Activated naive CD4-positive, alpha-beta T cell treated with anti-CD3 and anti-CD28 coated beads, Interleukin-2, amount 50 U/mL, for 24 hours (primary cell): ENCODE data around the gene CCR9.

ENCODE experiments used
- H3K27ac Mint-ChIP-seq: one replicate; pipeline ENCODE4 v1.8.0; 2021; ENCODE audit warnings: mild to moderate bottlenecking, mixed read lengths
- H3K27me3 Mint-ChIP-seq: one replicate; pipeline ENCODE4 v1.8.0; 2021; ENCODE audit warnings: mixed read lengths
- H3K36me3 Mint-ChIP-seq: one replicate; pipeline ENCODE4 v1.8.0; 2021; ENCODE audit warnings: mixed read lengths
- H3K4me1 Mint-ChIP-seq: one replicate; pipeline ENCODE4 v1.8.0; 2021; ENCODE audit warnings: mixed read lengths
- H3K4me3 Mint-ChIP-seq: one replicate; pipeline ENCODE4 v1.8.0; 2021; ENCODE audit warnings: mild to moderate bottlenecking, mixed read lengths
- H3K9me3 Mint-ChIP-seq: one replicate; pipeline ENCODE4 v1.8.0; 2021; ENCODE audit warnings: mixed read lengths

The CCR9 gene

GRCh38 chr3:45865563-45865962, 20.8 kb upstream of the CCR9 start:
- Mint-ChIP-seq H3K4me1 (peaks cover 45% of the 10 kb centered on the region), H3K27me3 (peaks cover 1% of the 10 kb centered on the region), H3K36me3 (peaks cover 7% of the 10 kb centered on the region), H3K4me3 (no peak overlapping the region), H3K9me3 (peaks cover 6% of the 10 kb centered on the region), H3K27ac (no peak overlapping the region)

GRCh38 chr3:45868213-45868612, 18.1 kb upstream of the CCR9 start:
- Mint-ChIP-seq H3K9me3 (peaks cover 6% of the 10 kb centered on the region), H3K27me3 (no peaks in the 10 kb centered on the region), H3K4me3 (no peak overlapping the region), H3K4me1 (peaks cover 46% of the 10 kb centered on the region), H3K27ac (no peak overlapping the region), H3K36me3 (peaks cover 4% of the 10 kb centered on the region)

- peaks cover 3% of the 10 kb centered on the region for H3K9me3 Mint-ChIP-seq
- H3K36me3 Mint-ChIP-seq, result peaks cover under 1% of the 10 kb centered on the region
- H3K4me1 Mint-ChIP-seq, result peaks cover 46% of the 10 kb centered on the region
- no peaks in the 10 kb centered on the region for H3K27me3 Mint-ChIP-seq
- no peak overlapping the region for H3K4me3 Mint-ChIP-seq
- H3K27ac Mint-ChIP-seq, result no peak overlapping the region
Measured at GRCh38 chr3:45868650-45869049, 17.7 kb upstream of the CCR9 start.

- Mint-ChIP-seq H3K9me3 (peaks cover 7% of the 10 kb centered on the region), H3K36me3 (peaks cover 4% of the 10 kb centered on the region), H3K4me3 (peak overlapping the region; percentile 38), H3K27me3 (no peaks in the 10 kb centered on the region), H3K27ac (no peak overlapping the region), H3K4me1 (peaks cover 45% of the 10 kb centered on the region)
Measured at GRCh38 chr3:45869638-45870037, 16.7 kb upstream of the CCR9 start.

GRCh38 chr3:45870099-45870498, 16.2 kb upstream of the CCR9 start:
- Mint-ChIP-seq H3K27ac (no peak overlapping the region), H3K4me3 (peak overlapping the region; percentile 38), H3K9me3 (peaks cover 7% of the 10 kb centered on the region), H3K36me3 (peaks cover 4% of the 10 kb centered on the region), H3K4me1 (peaks cover 42% of the 10 kb centered on the region), H3K27me3 (no peaks in the 10 kb centered on the region)

- Mint-ChIP-seq H3K9me3 (peaks cover 7% of the 10 kb centered on the region), H3K4me3 (no peak overlapping the region), H3K27ac (no peak overlapping the region)
Measured at GRCh38 chr3:45871780-45872179, 14.6 kb upstream of the CCR9 start.

GRCh38 chr3:45872569-45872968, 13.8 kb upstream of the CCR9 start:
- no peak overlapping the region for H3K4me3 Mint-ChIP-seq
- no peaks in the 10 kb centered on the region for H3K27me3 Mint-ChIP-seq
- peaks cover 43% of the 10 kb centered on the region for H3K4me1 Mint-ChIP-seq
- H3K27ac Mint-ChIP-seq, result no peak overlapping the region
- peaks cover 4% of the 10 kb centered on the region for H3K36me3 Mint-ChIP-seq
- H3K9me3 Mint-ChIP-seq, result peaks cover 7% of the 10 kb centered on the region

More at GRCh38 chr3:45871780-45872179, 14.6 kb upstream of the CCR9 start:
- H3K27me3 Mint-ChIP-seq, result no peaks in the 10 kb centered on the region
- H3K36me3 Mint-ChIP-seq, result peaks cover 4% of the 10 kb centered on the region
- peaks cover 43% of the 10 kb centered on the region for H3K4me1 Mint-ChIP-seq

- no peak overlapping the region for H3K27ac Mint-ChIP-seq
- H3K27me3 Mint-ChIP-seq, result no peaks in the 10 kb centered on the region
- peaks cover 4% of the 10 kb centered on the region for H3K36me3 Mint-ChIP-seq
- H3K4me3 Mint-ChIP-seq, result no peak overlapping the region
- H3K9me3 Mint-ChIP-seq, result peaks cover 7% of the 10 kb centered on the region
- peaks cover 43% of the 10 kb centered on the region for H3K4me1 Mint-ChIP-seq
Measured at GRCh38 chr3:45873036-45873435, 13.3 kb upstream of the CCR9 start.

- Mint-ChIP-seq H3K27ac (peak overlapping the region; percentile 13), H3K4me3 (no peak overlapping the region), H3K36me3 (peaks cover 4% of the 10 kb centered on the region), H3K27me3 (no peaks in the 10 kb centered on the region), H3K9me3 (peaks cover 7% of the 10 kb centered on the region), H3K4me1 (peaks cover 42% of the 10 kb centered on the region)
Measured at GRCh38 chr3:45873638-45874037, 12.7 kb upstream of the CCR9 start.

- Mint-ChIP-seq H3K27ac (no peak overlapping the region), H3K27me3 (no peaks in the 10 kb centered on the region)
Measured at GRCh38 chr3:45874677-45875346, 11.5 kb upstream of the CCR9 start.

GRCh38 chr3:45878124-45878523, 8.2 kb upstream of the CCR9 start:
- Mint-ChIP-seq H3K4me3 (no peak overlapping the region), H3K27ac (no peak overlapping the region)

More at GRCh38 chr3:45874677-45875346, 11.5 kb upstream of the CCR9 start:
- peaks cover 37% of the 10 kb centered on the region for H3K4me1 Mint-ChIP-seq
- H3K36me3 Mint-ChIP-seq, result peaks cover 4% of the 10 kb centered on the region
- H3K4me3 Mint-ChIP-seq, result no peak overlapping the region
- peaks cover 7% of the 10 kb centered on the region for H3K9me3 Mint-ChIP-seq

GRCh38 chr3:45880725-45881077, 5.6 kb upstream of the CCR9 start:
- Mint-ChIP-seq H3K27me3 (no peaks in the 10 kb centered on the region), H3K9me3 (no peaks in the 10 kb centered on the region), H3K4me1 (peaks cover 19% of the 10 kb centered on the region), H3K4me3 (no peak overlapping the region), H3K36me3 (no peaks in the 10 kb centered on the region), H3K27ac (peak overlapping the region; percentile 74)

More at GRCh38 chr3:45878124-45878523, 8.2 kb upstream of the CCR9 start:
- peaks cover 4% of the 10 kb centered on the region for H3K36me3 Mint-ChIP-seq
- H3K27me3 Mint-ChIP-seq, result no peaks in the 10 kb centered on the region
- H3K4me1 Mint-ChIP-seq, result peaks cover 24% of the 10 kb centered on the region
- H3K9me3 Mint-ChIP-seq, result peaks cover 7% of the 10 kb centered on the region

- H3K27me3 Mint-ChIP-seq, result no peaks in the 10 kb centered on the region
- H3K4me3 Mint-ChIP-seq, result peak overlapping the region; percentile 40
- no peaks in the 10 kb centered on the region for H3K36me3 Mint-ChIP-seq
- peak overlapping the region; percentile 0 for H3K27ac Mint-ChIP-seq
- no peaks in the 10 kb centered on the region for H3K9me3 Mint-ChIP-seq
- H3K4me1 Mint-ChIP-seq, result peaks cover 19% of the 10 kb centered on the region
Measured at GRCh38 chr3:45881078-45882022, 5.0 kb upstream of the CCR9 start.

GRCh38 chr3:45884368-45885201, 1.8 kb upstream of the CCR9 start:
- peaks cover 23% of the 10 kb centered on the region for H3K4me1 Mint-ChIP-seq
- no peak overlapping the region for H3K27ac Mint-ChIP-seq
- H3K9me3 Mint-ChIP-seq, result no peaks in the 10 kb centered on the region
- no peak overlapping the region for H3K4me3 Mint-ChIP-seq
- H3K36me3 Mint-ChIP-seq, result no peaks in the 10 kb centered on the region
- H3K27me3 Mint-ChIP-seq, result no peaks in the 10 kb centered on the region

- Mint-ChIP-seq H3K9me3 (no peaks in the 10 kb centered on the region), H3K27me3 (no peaks in the 10 kb centered on the region), H3K27ac (no peak overlapping the region), H3K4me3 (no peak overlapping the region), H3K4me1 (peaks cover 33% of the 10 kb centered on the region), H3K36me3 (peaks cover 2% of the 10 kb centered on the region)
Measured at GRCh38 chr3:45887285-45887684, 942 bp downstream of the CCR9 start.
